ENCODE data around the gene SLC2A10.

DNA sequence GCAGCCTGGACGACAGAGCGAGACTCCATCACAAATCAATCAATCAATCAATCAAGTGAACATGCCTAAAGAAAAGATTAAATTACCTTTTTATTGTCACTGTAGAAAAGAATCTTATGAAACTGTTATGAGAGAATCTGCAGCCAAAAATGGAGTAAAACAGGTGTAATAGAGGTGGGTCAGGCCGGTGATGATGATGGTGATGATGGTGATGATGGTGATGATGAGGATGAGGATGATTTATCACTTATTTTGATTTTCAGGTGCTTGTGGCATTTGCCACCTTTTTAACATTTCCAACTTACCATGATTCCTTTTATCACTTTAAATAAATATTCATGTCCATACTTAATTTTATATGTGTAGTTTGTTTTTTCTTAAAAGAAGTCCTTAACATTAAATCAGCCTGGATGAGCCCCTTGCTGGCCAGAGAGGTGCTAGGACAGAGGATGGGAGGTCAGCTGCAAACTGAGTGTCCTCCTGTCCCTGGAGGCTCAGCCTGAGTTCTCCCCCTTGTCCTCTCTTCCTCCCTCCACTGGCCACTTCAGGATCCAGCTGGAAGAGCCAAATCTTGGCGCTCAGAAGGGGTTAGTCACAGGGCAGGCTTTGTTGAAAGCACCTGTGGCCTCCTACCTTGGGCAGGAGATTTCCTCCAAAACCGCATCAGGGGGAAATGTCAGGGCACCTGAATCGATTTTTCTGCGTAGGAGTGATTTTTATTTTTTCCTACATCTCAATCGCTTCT is 32.6 kb downstream of the SLC2A10 start:
- TF ChIP-seq POLR2AphosphoS5 (IDR thresholded peaks at IDR 0.05; ENCODE audit: low read depth, low read length), result no peak
- no peak for TF ChIP-seq POLR2A (IDR thresholded peaks at IDR 0.05; ENCODE audit: low read depth, low read length)
- TF ChIP-seq TAF1 (IDR thresholded peaks at IDR 0.05; ENCODE audit: borderline replicate concordance, low read depth, low read length), result no peak

All from GM12892 (cell line).